Gastrocnemius medialis (tissue), 4 donors: ENCODE measurements around the gene NSMCE1. TPM values are rescaled to one million over a fixed set of nuclear protein-coding genes. Genes with fewer than 3 reads are reported as not detected.

Experiments
- ATAC-seq, 2 donors: fragments of 150-250 bp; one replicate each; pipeline ENCODE4 v1.9.1; 2016
- DNase-seq, 2 donors: peaks; one replicate each; pipeline ENCODE4 v3.0.0-alpha.2; 2019
- H3K27ac ChIP-seq, 4 donors: fragments of 200-600 bp; sonication (generic); 1 replicate in 1 of 4; 2 replicates in 3 of 4; pipeline ENCODE4 v1.5.1; 2016 to 2018; ENCODE audit warnings: mild to moderate bottlenecking in 2 of 4, moderate library complexity in 1 of 4
- H3K27me3 ChIP-seq, 3 donors: fragments of 200-600 bp; sonication (generic) in 2 of 3; 1 replicate in 1 of 3; 2 replicates in 2 of 3; pipeline versions ENCODE4 v1.5.1 to v1.6.0; 2016 to 2019; ENCODE audit warnings: mild to moderate bottlenecking in 1 of 3, moderate library complexity in 1 of 3
- H3K36me3 ChIP-seq, 2 donors: fragments of 200-600 bp; sonication (generic) in 1 of 2; one replicate each; pipeline ENCODE4 v1.5.1; 2017 to 2018
- H3K4me1 ChIP-seq, 2 donors: fragments of 200-600 bp; sonication (generic) in 1 of 2; one replicate each; pipeline ENCODE4 v1.5.1; 2016 to 2017; ENCODE audit warnings: mild to moderate bottlenecking in 2 of 2
- H3K4me3 ChIP-seq, 4 donors: fragments of 200-600 bp; sonication (generic) in 3 of 4; 1 replicate in 1 of 4; 2 replicates in 3 of 4; pipeline ENCODE4 v1.5.1; 2016 to 2019; ENCODE audit warnings: mild to moderate bottlenecking in 2 of 4
- H3K9me3 ChIP-seq, 3 donors: fragments of 200-600 bp; sonication (generic) in 2 of 3; 1 replicate in 1 of 3; 2 replicates in 2 of 3; pipeline ENCODE4 v1.5.1; 2016 to 2019
- CTCF ChIP-seq, 5 experiments: fragments of 450-650 bp in 3 of 5; fragments of 200-600 bp in 2 of 5; sonication (generic) in 2 of 5; IDR thresholded peaks in 4 of 5; conservative IDR thresholded peaks in 1 of 5; 1 replicate in 4 of 5; 2 replicates in 1 of 5; pipeline ENCODE4 v1.5.1; 2016 to 2019; ENCODE audit warnings: antibody characterized with exemption in 5 of 5, mild to moderate bottlenecking in 3 of 5, moderate library complexity in 3 of 5
- POLR2A ChIP-seq, 2 donors: fragments of 450-650 bp; IDR thresholded peaks; one replicate each; pipeline ENCODE4 v1.6.1; 2017; ENCODE audit warnings: antibody characterized with exemption in 2 of 2, mild to moderate bottlenecking in 2 of 2, moderate library complexity in 2 of 2
- in situ Hi-C, 4 donors: fragments of 200-750 bp; cut with MboI; loops; one replicate each; pipeline versions ENCODE4 v1.15.0 to v1.8.0; 2017; ENCODE audit warnings: low sequenced_read_pairs in 4 of 4
- intact Hi-C: fragments of 100-400 bp; cut with DNase I; formaldehyde crosslinking; loops from one replicate; pipeline ENCODE4 v1.15.1; 2023; ENCODE audit warnings: low total_unique reads
- total RNA-seq, 4 donors: library from RNA; depleted of rRNA; stranded (reverse); fragments of >200 nt; gene quantifications; one replicate each; pipeline versions ENCODE4 v1.1.0 to v1.2.3, GENCODE V29; 2016

NSMCE1 gene
- total RNA-seq, 4 donors from 2014 or later: 20.2 to 29.1 (median 22.0) TPM

DNA sequence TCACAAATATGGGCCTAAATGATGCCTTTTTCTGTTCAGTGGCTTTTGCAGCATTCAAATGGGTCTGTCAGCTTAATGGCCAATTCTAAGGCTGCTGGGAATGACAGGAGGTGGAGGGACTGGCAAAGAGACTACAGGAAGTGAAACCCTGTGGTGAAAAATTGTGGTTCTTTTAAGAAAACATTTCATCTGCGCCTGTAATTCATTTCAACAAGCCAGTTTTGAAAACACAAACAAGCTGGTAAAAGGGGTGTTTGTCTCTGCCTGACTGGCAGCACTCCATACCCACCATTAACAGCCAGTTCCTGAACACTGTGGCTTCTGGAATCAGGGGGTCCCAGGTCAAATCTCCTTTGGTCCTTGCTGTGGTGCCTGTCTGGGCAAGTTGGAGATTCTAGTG lies 68.8 kb downstream of the NSMCE1 start:
- no peak overlapping the region for H3K4me3 ChIP-seq
- ATAC-seq: no peak
- no peaks in the 10 kb centered on the region for H3K36me3 ChIP-seq
- H3K27ac ChIP-seq: no peak overlapping the region
- in situ Hi-C loops: loop anchor here in 1 of 4 donors (25.0 kb wide), 2 partner anchors 112 to 363 kb away; partner anchors contain the start of gene KATNIP
- H3K9me3 ChIP-seq: no peaks in the 10 kb centered on the region
- TF ChIP-seq CTCF (IDR thresholded peaks at IDR 0.05 in 4 of 5, conservative IDR thresholded peaks at IDR 0.05 in 1 of 5): no peak
- no peak for TF ChIP-seq POLR2A (IDR thresholded peaks at IDR 0.05)
- no peaks in the 10 kb centered on the region for H3K27me3 ChIP-seq
- H3K4me1 ChIP-seq: peaks cover 10 to 11% of the 10 kb centered on the region in 2 donors
- no peak for DNase-seq
- intact Hi-C loops: loop anchor here (5.0 to 10.0 kb wide), 2 partner anchors 353 to 1335 kb away; partner anchors contain the start of genes KATNIP and NUPR1

GRCh38 chr16:27199235-27199586 lies 69.4 kb downstream of the NSMCE1 start:
- DNase-seq (no peak), ATAC-seq (no peak)
- TF ChIP-seq CTCF (IDR thresholded peaks at IDR 0.05 in 4 of 5, conservative IDR thresholded peaks at IDR 0.05 in 1 of 5) (no peak), POLR2A (IDR thresholded peaks at IDR 0.05) (no peak)
- Histone ChIP-seq H3K36me3 (no peaks in the 10 kb centered on the region), H3K27me3 (no peaks in the 10 kb centered on the region), H3K9me3 (no peaks in the 10 kb centered on the region), H3K4me1 (peaks cover 5 to 6% of the 10 kb centered on the region in 2 donors), H3K27ac (no peak overlapping the region), H3K4me3 (no peak overlapping the region)
- intact Hi-C loops (no loop called here), in situ Hi-C loops (loop anchor here in 1 of 4 donors (25.0 kb wide), 1 partner anchor 112 kb away; no protein-coding TSS in a partner anchor)

GRCh38 chr16:27198451-27199234 lies 69.9 kb downstream of the NSMCE1 start:
- in situ Hi-C loops (loop anchor here in 1 of 4 donors (25.0 kb wide), 1 partner anchor 111 kb away; no protein-coding TSS in a partner anchor), intact Hi-C loops (no loop called here)
- Histone ChIP-seq H3K27me3 (no peaks in the 10 kb centered on the region), H3K36me3 (no peaks in the 10 kb centered on the region), H3K4me3 (no peak overlapping the region), H3K4me1 (peaks cover 4 to 5% of the 10 kb centered on the region in 2 donors), H3K27ac (no peak overlapping the region), H3K9me3 (no peaks in the 10 kb centered on the region)
- no peak for TF ChIP-seq CTCF (IDR thresholded peaks at IDR 0.05 in 4 of 5, conservative IDR thresholded peaks at IDR 0.05 in 1 of 5)
- no peak for TF ChIP-seq POLR2A (IDR thresholded peaks at IDR 0.05)
- ATAC-seq: no peak
- no peak for DNase-seq

DNA sequence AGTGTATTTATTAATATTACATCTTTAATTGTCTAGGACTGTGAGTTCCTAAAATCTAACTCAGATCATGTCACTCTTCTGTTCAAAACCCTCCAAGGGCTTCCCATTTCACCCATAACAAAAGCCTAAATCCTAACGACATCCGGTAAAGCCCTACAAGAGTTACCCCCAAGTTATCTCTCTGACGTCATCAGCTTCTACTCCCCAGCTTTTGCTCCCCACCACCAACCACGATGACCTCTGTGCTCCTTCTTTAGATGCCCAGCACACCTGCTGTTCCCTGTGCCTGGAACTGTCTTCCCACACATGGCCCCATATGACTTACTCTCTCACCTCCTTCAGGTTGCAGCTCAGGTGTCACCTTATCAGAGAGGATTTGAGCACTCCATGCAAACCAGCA lies 71.6 kb downstream of the NSMCE1 start:
- intact Hi-C loops: no loop called here
- H3K4me3 ChIP-seq: no peak overlapping the region

More for the DNA sequence above, 71.6 kb downstream of the NSMCE1 start:
- Histone ChIP-seq H3K36me3 (no peaks in the 10 kb centered on the region), H3K9me3 (no peaks in the 10 kb centered on the region), H3K27ac (no peak overlapping the region), H3K27me3 (no peaks in the 10 kb centered on the region), H3K4me1 (no peaks in the 10 kb centered on the region)
- DNase-seq (no peak), ATAC-seq (no peak)
- no peak for TF ChIP-seq CTCF (IDR thresholded peaks at IDR 0.05 in 4 of 5, conservative IDR thresholded peaks at IDR 0.05 in 1 of 5)
- no peak for TF ChIP-seq POLR2A (IDR thresholded peaks at IDR 0.05)
- in situ Hi-C loops: loop anchor here in 1 of 4 donors (25.0 kb wide), 1 partner anchor 110 kb away; no protein-coding TSS in a partner anchor
